ENCODE data around the gene LRRC37B.

GRCh38 chr17:32006957-32007462, at the start of gene LRRC37B:
- peak; percentile 78 to 98 (median 95) for TF ChIP-seq CTCF (IDR thresholded peaks at IDR 0.05 in 4 of 5, conservative IDR thresholded peaks at IDR 0.05 in 1 of 5)
- peak in 1 of 2 donors; percentile 33 for TF ChIP-seq POLR2A (IDR thresholded peaks at IDR 0.05)
